Measurements from ENCODE around the gene RBFOX2.

- TF ChIP-seq CTCF (IDR thresholded peaks at IDR 0.05) (no peak), POLR2AphosphoS5 (IDR thresholded peaks at IDR 0.05; ENCODE audit: low read depth, low read length) (no peak), SIN3A (IDR thresholded peaks at IDR 0.05; ENCODE audit: borderline replicate concordance, insufficient read depth, low read depth, low read length) (no peak)
These were observed 331.5 kb downstream of the RBFOX2 start for GRCh38 chr22:35697142-35697541.

Measured in Panc1 (cell line).